Stimulated activated CD8-positive, alpha-beta memory T cell treated with anti-CD3 and anti-CD28 coated beads, Interleukin-15, amount 100 ng/mL, for 24 hours (primary cell): Measurements from ENCODE around the gene MAD1L1.

Experiments
- DNase-seq: peaks from one replicate; pipeline ENCODE4 v3.0.0-alpha.2; 2020; ENCODE audit warnings: low read depth

MAD1L1 gene

DNA sequence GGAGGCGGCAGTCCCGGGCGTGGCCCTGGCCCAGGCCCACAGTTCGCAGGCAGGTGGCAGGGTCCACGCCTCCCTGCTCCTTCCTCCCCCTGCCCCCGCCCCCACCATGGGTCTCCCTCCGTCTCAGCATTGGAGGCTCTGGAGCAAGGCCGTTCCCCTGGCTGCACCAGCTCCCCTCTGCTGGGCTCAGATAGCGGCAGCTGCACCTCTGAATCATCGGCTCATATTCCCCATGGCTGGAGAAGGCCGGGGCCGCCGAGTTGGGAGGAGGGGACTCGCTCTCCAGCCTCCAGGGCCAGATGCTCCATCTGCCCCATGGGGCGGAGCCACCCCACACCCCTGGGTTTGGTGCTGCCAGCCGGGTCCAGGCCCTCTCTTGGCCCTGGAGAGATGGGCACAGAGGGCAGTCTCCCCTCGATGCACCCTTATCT lies 417.7 kb downstream of the MAD1L1 start:
- no peak for DNase-seq

DNA sequence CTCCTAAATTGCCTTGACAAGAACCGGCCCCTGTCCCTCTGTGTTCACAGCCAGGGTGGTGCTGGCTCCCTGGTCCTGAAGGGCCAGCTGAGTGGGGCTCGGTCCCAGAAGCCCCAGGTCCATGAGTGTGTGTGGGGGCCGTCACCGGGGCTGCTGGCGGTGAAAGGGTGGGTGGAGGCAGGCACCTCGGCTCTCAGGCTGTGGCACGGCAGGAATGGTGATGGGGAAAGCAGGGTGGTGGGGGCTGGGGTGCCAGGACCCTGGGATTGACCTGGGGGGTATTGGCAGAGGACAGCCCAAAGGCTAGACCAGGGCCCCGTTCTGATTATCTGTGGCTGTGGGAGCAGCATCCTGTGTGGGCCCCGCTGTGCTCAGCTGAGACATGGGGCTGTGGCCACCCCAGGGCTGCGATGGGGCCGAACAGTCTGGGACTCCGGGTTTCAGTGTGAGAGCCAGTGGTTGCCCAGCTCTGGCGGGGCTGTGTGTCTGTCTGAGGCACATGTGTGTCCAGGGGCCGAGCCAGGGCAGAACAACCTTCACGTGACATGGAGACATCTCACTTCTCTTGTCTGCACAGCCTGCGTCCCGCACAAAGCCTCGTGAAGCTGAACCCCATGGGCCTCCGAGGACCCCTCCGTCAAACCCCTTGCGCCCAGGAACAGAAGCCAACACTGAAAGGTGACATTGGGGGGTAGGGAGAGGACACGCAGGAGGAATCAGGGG lies 418.5 kb downstream of the MAD1L1 start:
- DNase-seq = no peak

DNA sequence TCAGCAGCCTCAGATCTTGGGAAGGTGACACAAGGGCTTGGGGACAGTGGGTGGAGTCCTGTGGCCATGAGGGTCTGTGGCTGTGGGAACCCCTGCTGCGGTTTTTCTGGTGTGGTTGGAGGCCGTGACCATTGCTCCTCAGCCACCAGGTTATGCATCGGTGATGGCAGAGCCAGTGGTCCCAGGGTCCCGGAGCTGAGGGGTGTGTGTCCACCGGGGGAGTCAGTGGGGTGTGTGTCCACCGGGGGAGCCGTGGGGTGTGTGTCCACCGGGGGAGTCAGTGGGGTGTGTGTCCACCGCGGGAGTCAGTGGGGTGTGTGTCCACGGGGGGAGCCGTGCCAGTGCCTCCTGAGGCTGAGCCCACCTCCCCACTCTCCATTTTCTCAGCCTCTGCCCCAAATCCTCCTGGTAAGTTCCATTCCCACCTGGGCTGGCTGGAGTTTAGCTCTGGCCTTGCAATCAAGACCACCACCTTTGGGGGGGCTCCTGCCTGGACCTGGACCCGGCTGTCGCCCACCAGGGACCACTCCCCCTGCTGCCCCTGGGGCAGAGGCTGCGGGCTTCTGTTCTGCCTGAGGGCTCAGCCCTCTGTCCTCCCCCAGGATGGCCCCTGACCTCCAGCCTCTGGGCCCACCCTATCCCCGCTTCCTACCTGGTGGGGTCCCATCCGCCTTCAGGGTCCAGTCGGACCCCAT lies 419.2 kb downstream of the MAD1L1 start:
- no peak for DNase-seq

DNA sequence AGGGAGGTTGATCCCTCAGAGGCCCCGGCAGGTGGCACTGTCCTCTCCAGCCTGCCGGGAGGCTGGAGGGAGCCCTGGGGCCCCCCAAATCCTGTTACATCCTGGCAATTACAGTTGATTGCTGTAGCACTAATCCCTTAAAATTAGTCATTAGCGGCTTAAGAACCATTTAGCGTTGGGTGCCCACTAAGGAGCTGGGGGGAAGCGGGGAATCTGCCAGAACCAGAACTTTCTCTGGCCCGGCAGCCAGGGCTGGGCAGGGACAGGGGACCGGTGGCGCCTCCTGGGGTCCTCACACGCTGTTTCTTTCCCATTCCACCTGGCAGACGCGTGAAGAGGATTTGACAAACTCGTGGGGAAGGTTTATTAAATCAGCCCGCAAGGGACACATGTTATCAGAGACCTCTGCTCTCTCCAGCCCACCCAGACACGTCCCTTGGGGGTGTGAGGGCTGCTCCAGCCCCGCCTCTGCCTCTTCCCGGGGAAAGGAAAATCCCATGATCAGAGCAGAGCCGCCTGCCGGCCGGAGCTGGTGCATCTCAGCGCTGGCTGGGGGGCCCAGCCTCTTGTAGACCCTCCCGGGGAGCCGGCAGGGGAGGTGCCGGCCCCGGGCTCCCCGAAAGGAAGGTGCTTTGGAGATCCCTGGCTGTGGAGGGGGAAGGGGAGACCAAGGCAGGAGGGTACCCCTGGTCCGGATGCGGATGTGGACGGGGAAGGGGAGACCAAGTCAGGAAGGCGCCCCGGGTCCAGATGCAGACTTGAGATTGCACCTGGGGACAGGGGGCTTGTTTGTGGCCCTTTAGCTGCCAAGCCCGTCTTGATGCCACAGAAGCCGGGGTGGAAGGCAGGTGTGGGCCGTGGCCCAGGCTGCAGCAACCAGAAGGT lies 420.0 kb downstream of the MAD1L1 start:
- DNase-seq = no peak

DNA sequence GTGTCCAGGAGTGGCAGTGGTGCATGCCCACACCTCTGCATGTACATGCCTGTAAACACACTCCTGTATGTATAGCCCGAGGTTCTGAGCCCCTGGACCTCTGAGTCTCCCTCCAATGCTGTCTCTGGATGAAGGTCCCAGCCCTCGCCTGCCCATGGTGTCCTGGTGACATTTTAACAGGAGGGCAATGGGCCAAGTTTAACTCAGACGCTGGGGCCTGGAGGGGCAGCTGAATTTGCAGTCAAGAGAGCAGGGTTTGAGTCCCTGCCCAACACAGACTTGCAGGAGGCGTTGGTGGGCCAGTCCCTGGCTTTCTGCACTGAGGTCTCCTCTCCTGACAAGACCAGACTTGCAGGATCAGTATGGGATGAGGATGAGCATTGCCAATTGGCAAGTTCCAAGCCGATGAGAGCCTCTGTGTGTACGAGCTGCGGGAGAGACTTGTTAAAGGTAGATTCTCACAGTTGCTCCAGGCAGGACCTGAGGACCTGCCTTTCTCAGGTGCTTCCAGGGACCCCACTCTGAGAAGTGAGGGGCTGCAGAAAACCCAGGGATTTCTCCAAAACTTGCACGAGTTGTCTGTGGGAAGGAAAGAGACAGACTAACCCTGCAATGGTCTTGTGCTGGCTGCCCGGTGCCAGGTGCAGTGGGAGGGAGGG lies 420.8 kb downstream of the MAD1L1 start:
- no peak for DNase-seq

DNA sequence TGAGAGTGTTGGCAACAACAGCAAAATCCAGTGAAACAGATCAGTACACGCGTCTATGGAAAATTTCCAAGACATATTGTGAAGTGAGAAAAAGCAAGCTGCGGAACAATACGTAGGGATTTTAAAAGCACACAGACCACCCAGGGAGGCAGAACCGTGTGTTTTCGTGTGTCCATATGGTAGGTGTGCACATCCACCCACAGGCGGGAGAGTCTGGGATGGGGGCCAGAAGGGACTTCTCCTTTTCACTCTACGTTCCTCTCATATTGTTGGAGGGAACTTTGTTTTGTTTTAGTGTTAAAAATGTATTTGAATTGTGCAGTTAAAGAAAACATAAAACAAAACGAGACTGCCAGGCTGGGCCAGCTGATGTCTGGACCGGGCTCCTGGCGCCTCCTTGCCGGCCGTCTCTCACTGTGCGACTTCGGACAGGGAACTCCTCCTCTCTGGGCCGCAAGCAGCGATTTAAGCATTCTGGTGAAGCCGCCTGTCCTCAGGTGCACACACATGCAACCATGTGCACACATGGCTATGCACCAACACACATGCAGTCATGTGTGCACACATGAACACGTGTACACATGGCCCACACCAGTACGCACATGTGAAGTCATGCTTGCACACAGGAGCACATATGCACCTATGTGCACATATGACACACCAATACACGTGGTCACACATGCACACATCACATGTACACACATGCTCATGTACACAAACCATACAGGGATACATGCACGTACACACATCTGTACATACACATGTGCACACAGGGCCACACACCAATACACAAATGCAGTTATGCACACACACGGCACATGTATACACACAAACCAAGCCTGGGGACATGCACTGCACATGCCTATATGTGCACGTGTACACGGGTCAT lies 421.5 kb downstream of the MAD1L1 start:
- DNase-seq = no peak

DNA sequence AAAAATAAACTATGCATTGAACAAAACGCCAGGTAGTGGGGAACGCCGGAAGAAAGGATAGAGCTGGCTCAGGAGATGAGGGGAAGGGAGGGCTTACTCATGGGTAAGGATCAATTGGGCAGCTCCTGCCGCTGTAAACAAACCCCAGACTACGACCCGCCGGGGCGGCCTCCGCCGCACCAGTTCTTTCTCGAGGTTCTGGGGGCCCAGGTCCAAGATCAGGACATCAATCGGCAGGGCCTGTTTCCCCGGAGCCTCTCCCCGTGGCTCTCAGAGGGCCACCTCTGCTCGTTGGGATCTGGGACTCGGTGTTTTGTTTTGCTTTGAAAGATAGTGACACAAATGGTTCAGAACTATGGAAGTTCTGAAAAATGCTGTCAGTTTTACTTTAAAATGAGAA lies 422.2 kb downstream of the MAD1L1 start:
- DNase-seq = no peak

DNA sequence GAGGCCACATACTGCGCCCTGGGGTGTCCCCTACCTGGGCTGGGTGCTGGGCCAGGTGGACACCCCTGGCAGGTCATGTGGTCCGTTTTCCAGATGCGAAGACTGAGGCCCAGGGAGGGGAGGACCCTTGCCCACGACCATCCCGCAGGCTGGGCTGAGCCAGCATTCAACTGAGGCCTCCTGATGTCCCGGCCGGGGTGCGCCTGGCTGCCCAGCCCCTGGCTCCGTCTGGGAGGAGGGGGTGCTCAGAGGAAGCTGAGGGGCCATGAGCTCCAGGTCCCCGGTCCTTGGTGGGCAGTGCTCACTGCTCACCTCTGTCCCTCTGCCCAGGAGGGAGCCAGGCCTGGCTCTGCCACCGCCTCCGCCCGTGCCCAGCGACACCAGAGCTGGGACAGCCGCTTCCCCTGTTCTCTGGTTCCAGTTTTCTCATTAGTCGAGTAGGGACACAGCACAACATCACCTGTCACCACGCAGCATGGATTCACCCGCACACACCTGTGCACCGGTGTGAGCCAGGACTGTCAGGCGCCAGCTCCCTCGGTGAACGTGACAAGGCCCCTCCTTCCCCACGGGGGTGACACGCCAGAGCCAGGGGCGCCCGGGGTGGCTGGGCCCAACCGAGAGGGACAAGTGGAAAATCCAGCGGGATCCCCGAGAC lies 423.0 kb downstream of the MAD1L1 start:
- no peak for DNase-seq

DNA sequence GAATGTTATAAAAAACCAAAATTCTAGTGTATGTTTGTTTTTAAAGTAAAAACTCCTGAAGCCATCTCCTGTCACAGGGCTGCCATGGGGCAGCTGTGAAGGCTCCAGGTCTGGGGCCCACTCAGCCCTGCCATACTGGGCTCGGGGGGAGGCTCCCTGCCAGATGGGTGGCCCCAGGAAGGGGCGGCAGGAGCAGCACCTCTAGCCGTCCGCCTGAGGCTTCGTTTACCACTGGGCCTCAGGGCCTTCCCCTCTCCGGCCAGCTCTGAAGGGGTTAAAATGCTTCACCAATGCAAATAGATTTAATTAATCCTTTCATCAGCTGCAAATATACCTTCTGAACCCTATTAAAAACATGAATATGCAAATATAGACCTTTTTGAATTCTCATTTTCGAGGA lies 423.7 kb downstream of the MAD1L1 start:
- no peak for DNase-seq

DNA sequence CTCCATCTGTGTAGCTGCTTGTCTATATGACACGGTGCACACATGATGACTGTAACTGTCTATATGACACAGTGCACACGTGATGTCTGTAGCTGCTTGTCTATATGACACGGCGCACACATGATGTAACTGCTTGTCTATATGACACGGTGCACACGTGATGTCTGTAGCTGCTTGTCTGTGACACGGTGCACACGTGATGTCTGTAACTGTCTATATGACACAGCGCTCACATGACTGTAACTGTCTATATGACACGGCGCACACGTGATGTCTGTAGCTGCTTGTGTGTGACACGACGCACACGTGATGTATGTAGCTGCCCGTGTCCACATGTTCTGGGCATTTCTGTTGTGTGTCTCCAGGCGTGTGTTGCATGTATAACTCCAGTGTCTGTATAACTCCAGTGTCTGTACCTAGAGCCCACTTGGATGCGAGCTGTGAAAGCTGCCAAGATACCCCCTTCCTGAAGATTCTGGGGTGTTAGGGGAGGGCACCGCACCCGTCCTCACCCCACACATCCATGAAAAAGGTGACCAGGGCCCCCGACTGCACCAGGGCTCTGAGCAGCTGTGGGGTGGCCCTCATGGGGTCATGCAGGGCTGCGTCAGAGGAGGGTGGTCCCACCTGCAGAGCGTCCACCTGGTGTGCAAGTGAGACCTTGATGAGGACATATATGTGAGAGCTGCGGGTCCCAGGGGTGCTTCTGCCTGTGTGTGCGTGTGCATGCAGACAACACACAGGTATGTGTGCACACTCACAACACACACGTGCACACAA lies 424.7 kb downstream of the MAD1L1 start:
- no peak for DNase-seq

DNA sequence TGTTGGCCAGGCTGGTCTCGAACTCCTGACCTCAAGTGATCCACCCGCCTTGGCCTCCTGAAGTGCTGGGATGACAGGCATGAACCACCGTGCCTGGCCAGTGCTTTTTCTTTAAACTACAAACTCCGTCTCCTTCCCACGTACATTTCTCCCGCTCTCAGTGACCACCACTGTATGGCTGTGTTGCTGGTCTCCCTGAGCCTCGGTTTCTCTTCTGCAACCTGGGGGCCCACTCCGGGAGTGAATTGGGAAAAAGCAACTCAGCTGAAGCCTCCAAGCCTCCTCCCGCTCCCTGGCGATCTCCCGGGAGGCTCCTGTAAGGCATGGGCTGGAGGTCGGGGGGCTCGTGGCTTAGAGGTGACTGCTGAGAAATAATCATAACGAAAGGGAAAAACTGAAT lies 426.4 kb downstream of the MAD1L1 start:
- no peak for DNase-seq

DNA sequence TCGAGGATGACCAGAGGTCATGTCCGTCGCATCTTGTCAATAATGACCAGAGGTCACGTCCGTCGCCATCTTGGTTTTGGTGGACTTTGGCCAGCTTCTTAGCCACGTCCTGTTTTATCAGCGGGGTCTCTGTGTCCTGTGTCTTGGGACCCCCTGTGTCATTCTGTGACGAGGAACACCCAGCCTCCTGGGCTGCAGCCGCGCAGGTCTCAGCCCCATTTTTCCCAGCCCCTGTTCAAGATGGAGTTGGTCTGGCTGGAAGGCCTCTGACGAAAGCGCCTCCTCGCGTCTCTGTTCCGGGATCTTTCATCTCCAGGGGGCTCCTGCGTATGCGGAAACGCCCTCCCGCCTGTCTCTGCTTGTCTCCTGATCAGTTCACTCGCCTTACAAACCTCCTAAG lies 428.4 kb downstream of the MAD1L1 start:
- DNase-seq = no peak

DNA sequence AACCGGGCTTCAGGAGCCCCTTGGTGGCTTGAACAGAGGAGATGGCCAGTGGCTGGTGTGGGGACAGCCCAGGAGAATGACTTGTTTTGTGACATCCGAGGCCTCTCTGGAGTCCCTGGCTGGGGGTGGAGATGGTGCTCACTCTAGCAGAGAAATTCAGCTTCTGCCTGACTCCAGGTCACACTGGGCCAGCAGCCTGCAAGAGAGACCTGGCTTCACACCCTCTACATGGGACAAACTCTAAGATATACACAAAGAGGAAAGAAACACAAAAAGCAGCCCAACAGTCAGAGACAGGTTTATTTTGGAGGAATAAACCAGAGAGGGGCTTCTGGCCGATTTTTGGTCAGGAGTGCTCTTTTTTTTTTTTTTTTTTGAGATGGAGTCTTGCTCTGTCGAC lies 429.8 kb downstream of the MAD1L1 start:
- DNase-seq = no peak

DNA sequence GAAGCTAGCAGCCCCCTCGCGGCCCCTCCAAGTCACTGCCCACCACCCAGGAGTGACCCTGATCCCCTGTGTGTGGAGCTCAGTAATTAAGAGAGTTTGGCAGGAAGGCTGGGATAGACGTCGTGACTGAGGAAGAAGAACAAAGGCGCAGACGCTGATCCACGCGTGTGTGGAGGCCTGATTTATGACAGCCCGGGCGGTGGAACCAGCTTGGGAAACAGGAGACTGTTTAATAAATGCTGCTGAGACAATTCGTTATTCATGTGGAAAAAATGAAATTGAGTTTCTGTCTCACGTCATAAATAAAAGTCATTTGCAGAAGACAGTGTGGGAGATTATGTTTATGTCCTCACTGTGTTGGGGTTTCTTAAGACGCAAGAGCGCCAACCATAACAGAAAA lies 431.8 kb downstream of the MAD1L1 start:
- no peak for DNase-seq

DNA sequence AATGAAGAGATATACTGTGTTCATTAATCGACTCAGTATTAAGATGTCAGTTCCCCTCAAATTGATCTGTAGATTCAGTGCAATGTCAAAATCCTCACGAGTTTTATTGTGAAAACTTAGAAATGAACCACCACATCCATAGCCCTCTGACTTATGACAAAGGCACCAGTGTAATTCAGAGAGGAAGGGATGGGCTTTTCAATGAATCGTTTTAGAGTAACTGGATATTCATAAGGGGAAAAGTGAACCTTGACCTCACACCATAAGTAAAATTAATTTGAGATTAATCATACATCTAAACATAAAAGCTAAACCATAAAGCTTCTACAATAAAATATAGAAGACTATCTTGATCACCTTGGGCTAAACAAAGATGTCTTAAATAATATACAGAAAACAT lies 434.6 kb downstream of the MAD1L1 start:
- DNase-seq = no peak

DNA sequence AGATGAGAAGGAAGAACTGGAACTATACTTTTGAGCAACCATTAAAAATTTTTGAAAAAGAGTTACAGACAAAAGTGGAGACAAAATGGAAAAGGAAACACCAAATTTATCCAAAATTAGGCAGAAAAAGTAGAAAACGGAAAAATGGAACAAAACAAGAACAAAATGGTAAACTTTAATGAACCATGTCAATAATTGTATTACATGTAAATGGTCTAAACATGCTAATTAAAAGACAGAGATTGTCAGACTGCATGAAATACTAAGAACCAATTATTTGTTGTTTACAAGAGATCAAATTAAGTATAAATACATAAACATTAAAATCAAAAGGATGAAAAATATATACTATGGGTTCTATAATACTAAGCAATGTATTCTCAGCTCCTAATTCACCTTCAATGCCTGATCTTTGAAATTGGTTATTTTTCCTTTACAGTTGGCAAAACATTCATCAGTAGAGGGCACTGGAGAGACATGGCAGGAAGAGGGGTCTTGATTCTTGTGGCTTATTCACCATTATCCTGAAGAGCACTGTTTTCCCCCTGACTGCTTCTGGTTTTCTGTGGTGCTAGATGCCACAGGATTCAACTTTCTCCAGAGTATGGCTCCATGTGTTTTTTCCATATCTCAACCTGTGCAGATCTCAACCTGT lies 437.7 kb downstream of the MAD1L1 start:
- no peak for DNase-seq

DNA sequence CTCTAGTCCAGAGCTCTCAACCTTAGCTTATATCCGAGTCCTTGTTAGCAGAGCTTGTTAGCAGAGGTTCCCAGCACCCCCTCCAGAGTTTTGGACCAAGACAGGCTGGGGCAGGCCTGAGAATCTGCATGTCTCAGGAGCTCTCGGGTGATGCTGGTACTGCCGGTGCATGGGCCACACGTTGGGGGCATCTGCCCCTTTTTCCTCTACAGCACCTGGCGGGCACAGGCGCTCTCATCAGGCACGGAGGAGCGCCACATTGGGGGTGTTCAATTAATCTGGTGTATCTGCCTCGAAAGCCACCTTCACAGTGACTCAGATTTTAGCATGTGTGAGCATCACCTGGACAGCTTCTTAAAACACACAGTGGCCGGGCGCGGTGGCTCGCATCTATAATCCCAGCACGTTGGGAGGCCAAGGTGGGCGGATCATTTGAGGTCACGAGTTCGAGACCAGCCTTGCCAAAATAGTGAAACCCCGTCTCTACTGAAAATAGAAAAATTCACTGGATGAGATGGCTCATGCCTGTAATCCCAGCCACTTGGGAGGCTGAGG lies 445.0 kb downstream of the MAD1L1 start:
- DNase-seq = no peak

DNA sequence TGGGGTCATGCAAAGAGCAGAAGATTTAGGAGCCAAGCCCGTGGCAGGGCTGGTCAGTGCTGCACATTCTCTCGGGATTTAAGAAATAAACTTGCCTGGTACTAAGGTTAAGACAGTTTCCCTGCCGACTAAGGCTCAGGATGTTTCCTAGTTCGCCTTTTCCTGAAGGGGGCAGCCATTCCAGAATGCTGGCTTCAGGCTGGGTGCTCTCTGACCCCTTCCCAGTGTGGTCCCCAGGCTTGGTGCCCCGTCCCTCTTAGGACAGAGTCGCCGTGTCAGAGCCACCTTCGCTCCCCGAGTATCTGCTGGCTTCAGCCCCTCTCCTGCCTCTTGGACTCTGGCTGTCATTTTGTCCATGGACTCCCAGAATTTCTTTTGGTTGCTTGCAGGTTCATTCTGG lies 445.5 kb downstream of the MAD1L1 start:
- no peak for DNase-seq

DNA sequence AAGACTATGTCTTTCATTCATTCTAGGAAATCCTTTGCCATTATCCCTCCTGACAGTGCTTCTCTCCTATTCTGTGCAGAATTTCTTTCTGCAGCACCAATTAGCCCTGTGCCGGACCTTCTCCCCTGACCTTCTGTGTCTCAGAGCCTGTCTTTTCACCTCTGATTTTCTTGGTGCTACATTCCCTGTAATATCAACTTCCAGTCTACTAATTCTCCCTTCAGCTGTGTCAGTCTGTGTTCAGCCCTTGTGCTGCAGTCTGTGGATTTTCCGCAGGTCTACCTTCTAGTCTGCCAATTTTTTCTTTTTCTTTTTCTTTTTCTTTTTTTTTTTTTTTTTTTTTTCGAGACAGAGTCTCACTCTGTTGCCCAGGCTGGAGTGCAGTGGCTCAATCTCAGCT lies 446.9 kb downstream of the MAD1L1 start:
- no peak for DNase-seq
